ENCODE measurements around the gene IGSF9. TPM values are rescaled to one million over a fixed set of nuclear protein-coding genes. Genes with fewer than 3 reads are reported as not detected.
A peak's percentile ranks its signal among the peaks of the same experiment; 100 is the strongest.

IGSF9 gene
- total RNA-seq, 1 donor from 2014 or later, result 68.2 TPM

- H3K9me3 Mint-ChIP-seq (ENCODE audit: low read depth), result no peaks in the 10 kb centered on the region
Measured at GRCh38 chr1:159974350-159974965, 29.0 kb upstream of the IGSF9 start.

GRCh38 chr1:159973350-159973940, 28.0 kb upstream of the IGSF9 start:
- TF ChIP-seq CTCF (IDR thresholded peaks at IDR 0.05; ENCODE audit: unreplicated experiment), result no peak
- Mint-ChIP-seq H3K36me3 (ENCODE audit: insufficient read depth) (no peaks in the 10 kb centered on the region), H3K27me3 (peaks cover 15% of the 10 kb centered on the region), H3K4me1 (ENCODE audit: low read depth) (peaks cover 20% of the 10 kb centered on the region), H3K9me3 (ENCODE audit: low read depth) (no peaks in the 10 kb centered on the region), H3K27ac (no peak overlapping the region), H3K4me3 (ENCODE audit: low read depth) (no peak overlapping the region)
- DNase-seq (ENCODE audit: low spot score, unreplicated experiment), result no peak

More at GRCh38 chr1:159974350-159974965, 29.0 kb upstream of the IGSF9 start:
- Mint-ChIP-seq H3K27me3 (peaks cover 23% of the 10 kb centered on the region), H3K36me3 (ENCODE audit: insufficient read depth) (no peaks in the 10 kb centered on the region), H3K4me1 (ENCODE audit: low read depth) (peaks cover 20% of the 10 kb centered on the region), H3K27ac (no peak overlapping the region), H3K4me3 (ENCODE audit: low read depth) (no peak overlapping the region)
- no peak for DNase-seq (ENCODE audit: low spot score, unreplicated experiment)
- no peak for TF ChIP-seq CTCF (IDR thresholded peaks at IDR 0.05; ENCODE audit: unreplicated experiment)

GRCh38 chr1:159972443-159973205, 27.2 kb upstream of the IGSF9 start:
- peaks cover 20% of the 10 kb centered on the region for H3K4me1 Mint-ChIP-seq (ENCODE audit: low read depth)
- peaks cover 19% of the 10 kb centered on the region for H3K27me3 Mint-ChIP-seq
- H3K36me3 Mint-ChIP-seq (ENCODE audit: insufficient read depth), result no peaks in the 10 kb centered on the region
- no peak overlapping the region for H3K4me3 Mint-ChIP-seq (ENCODE audit: low read depth)
- H3K9me3 Mint-ChIP-seq (ENCODE audit: low read depth), result no peaks in the 10 kb centered on the region
- TF ChIP-seq CTCF (IDR thresholded peaks at IDR 0.05; ENCODE audit: unreplicated experiment), result no peak
- peak overlapping the region; percentile 45 for H3K27ac Mint-ChIP-seq
- no peak for DNase-seq (ENCODE audit: low spot score, unreplicated experiment)

GRCh38 chr1:159970932-159971342, 25.5 kb upstream of the IGSF9 start:
- no peak for TF ChIP-seq CTCF (IDR thresholded peaks at IDR 0.05; ENCODE audit: unreplicated experiment)
- H3K4me3 Mint-ChIP-seq (ENCODE audit: low read depth), result no peak overlapping the region
- H3K4me1 Mint-ChIP-seq (ENCODE audit: low read depth), result peaks cover 20% of the 10 kb centered on the region
- H3K9me3 Mint-ChIP-seq (ENCODE audit: low read depth), result no peaks in the 10 kb centered on the region
- no peaks in the 10 kb centered on the region for H3K36me3 Mint-ChIP-seq (ENCODE audit: insufficient read depth)
- H3K27me3 Mint-ChIP-seq, result peaks cover 8% of the 10 kb centered on the region
- no peak for DNase-seq (ENCODE audit: low spot score, unreplicated experiment)
- H3K27ac Mint-ChIP-seq, result peak overlapping the region; percentile 57

GRCh38 chr1:159968901-159969300, 23.5 kb upstream of the IGSF9 start:
- Mint-ChIP-seq H3K9me3 (ENCODE audit: low read depth) (no peaks in the 10 kb centered on the region), H3K36me3 (ENCODE audit: insufficient read depth) (no peaks in the 10 kb centered on the region), H3K27ac (no peak overlapping the region), H3K4me3 (ENCODE audit: low read depth) (no peak overlapping the region), H3K4me1 (ENCODE audit: low read depth) (peaks cover 26% of the 10 kb centered on the region), H3K27me3 (peaks cover 8% of the 10 kb centered on the region)
- DNase-seq (ENCODE audit: low spot score, unreplicated experiment), result no peak
- TF ChIP-seq CTCF (IDR thresholded peaks at IDR 0.05; ENCODE audit: unreplicated experiment), result no peak
